ENCODE measurements around the gene C2orf81.

Gene C2orf81

DNA sequence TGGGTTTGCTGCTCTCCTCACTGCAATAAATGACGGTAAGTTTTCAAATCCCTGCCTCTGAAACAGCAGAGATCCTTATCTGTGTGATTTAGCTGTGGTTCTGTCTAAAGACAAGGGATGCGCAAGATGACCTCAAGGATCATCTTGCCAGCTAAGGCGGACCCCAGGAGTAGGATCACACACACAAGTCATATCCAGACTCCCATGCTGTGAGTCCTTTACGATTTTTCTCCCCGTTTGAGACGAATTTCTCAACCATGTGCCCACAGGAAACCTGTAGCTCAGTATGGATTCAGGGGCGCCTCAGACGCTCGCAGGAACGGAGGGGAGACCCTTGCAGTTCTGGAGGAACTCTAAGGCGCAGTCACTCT is 30.2 kb downstream of the C2orf81 start:
- TF ChIP-seq, protein P1, sequence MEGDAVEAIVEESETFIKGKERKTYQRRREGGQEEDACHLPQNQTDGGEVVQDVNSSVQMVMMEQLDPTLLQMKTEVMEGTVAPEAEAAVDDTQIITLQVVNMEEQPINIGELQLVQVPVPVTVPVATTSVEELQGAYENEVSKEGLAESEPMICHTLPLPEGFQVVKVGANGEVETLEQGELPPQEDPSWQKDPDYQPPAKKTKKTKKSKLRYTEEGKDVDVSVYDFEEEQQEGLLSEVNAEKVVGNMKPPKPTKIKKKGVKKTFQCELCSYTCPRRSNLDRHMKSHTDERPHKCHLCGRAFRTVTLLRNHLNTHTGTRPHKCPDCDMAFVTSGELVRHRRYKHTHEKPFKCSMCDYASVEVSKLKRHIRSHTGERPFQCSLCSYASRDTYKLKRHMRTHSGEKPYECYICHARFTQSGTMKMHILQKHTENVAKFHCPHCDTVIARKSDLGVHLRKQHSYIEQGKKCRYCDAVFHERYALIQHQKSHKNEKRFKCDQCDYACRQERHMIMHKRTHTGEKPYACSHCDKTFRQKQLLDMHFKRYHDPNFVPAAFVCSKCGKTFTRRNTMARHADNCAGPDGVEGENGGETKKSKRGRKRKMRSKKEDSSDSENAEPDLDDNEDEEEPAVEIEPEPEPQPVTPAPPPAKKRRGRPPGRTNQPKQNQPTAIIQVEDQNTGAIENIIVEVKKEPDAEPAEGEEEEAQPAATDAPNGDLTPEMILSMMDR (IDR thresholded peaks at IDR 0.05; ENCODE audit: low read depth, low read length), result no peak
- DNase-seq (ENCODE audit: extremely low read depth, low read depth), result no peak

DNA sequence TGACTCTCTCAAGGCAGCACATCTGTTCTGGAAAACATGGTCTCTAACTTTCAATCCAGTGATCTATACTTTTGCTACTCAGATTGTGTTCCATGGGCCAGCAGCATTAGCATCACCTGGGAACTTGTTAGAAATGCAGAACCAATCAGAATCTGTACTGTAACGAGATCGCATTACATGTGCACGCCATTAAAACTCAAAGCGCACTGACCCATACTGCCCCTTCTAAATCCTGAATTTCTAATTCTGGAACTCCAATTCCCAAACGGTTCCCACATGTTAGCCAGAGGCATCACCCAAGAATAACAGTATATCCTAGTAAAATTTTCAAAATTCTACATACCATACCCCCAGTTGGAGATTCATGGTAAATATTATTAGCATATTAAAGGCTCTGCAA is 30.8 kb downstream of the C2orf81 start:
- no peak for DNase-seq (ENCODE audit: extremely low read depth, low read depth)
- TF ChIP-seq, protein P1 (IDR thresholded peaks at IDR 0.05; ENCODE audit: low read depth, low read length), result no peak

DNA sequence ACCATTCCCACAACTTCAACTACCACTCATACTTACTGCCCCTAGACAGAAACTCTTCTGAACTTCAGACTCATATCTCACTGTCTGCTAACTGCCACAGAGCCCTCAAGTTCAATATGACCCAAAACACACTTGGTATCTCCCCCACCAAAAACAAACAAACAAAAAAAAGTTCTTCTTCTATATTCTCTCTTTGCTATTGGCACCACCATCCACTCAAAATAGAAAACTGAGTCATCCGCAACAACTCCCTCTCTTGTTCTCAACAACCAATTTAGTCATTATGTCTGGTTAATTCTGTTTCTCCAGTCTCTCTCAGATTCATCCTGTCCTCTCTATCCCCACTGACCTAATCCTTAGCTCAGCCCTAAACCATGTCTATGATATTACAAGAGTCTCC is 34.1 kb downstream of the C2orf81 start:
- TF ChIP-seq, protein P1 (IDR thresholded peaks at IDR 0.05; ENCODE audit: low read depth, low read length), result no peak
- no peak for DNase-seq (ENCODE audit: extremely low read depth, low read depth)

DNA sequence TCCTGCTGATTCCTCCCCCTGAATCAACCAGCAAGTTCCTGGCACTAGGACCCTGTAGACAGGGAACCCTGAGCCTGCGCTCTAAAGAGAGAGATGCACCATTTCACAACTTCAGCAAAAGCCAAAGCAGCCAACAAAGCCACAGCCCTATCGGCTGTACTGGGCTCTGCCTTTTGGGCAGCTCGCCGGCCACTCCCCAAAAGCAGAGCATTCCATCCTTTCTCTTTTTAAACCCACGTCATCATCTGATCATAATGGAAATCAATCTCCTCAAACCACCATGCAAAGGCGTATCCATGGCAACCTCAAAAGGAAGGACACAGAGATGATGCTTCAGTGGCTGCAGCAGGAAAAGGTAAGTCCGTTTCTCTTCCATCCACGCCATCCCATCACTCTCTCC is 36.0 kb downstream of the C2orf81 start:
- no peak for DNase-seq (ENCODE audit: extremely low read depth, low read depth)
- TF ChIP-seq, protein P1 (IDR thresholded peaks at IDR 0.05; ENCODE audit: low read depth, low read length), result no peak

DNA sequence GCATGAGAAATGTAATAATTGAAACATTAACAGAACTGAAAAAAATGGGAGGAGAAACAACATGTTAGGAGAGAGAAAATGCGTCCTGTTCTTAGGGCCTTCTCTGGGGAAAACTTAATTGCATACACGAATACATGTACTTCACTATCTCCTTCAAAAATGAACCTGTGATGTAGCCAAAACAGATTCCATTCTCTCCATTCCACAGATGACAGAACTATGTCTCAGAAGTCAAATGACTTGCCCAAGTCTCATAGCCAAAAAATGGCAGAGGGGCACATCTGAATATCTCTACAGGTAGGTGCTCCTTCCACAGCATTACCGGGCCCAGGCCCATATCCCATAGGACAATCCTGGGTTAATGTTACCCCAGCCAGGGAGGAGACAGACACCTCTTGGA is 37.4 kb downstream of the C2orf81 start:
- TF ChIP-seq, protein P1 (IDR thresholded peaks at IDR 0.05; ENCODE audit: low read depth, low read length), result no peak

DNA sequence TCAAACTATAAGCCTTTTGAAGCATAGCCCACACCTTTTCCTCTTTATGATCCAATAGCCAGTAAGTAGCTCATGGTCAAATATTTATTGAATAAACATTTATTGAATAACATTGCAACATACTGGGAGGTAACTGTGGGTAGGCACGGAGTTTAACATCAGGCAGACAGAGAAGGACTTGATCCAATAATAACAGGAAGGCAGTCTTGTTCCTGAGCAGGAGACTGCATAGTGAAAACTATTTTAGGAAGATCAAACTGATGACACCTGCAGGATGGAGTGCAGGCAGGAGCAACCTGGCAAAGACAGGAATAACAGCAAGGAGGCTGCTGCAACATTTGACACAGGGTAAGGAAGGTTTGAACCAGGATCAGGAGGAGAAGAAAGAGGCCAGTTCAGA is 38.2 kb downstream of the C2orf81 start:
- TF ChIP-seq, protein P1 (IDR thresholded peaks at IDR 0.05; ENCODE audit: low read depth, low read length), result no peak
- peak; percentile 47 for DNase-seq (ENCODE audit: extremely low read depth, low read depth)

More for the DNA sequence above, 37.4 kb downstream of the C2orf81 start:
- DNase-seq (ENCODE audit: extremely low read depth, low read depth), result no peak

DNA sequence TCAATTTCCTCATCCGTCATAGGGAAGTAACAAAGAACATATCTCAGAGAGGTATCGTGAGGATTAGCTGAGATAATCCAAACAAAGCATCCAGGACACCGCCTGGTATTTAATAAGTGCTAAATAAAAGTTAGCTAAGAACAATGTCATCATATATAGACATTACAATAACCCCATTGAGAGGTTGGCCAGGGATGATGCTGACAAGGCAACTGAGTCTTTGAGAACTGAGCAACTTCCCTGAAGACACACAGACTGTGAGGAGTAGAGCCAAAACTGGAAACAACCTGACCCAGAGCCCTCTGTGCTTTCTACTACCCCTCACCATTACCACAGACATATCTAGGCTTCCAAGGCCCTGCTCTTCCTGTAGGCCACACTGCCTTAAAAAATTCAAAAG is 39.7 kb downstream of the C2orf81 start:
- TF ChIP-seq, protein P1 (IDR thresholded peaks at IDR 0.05; ENCODE audit: low read depth, low read length), result no peak
- no peak for DNase-seq (ENCODE audit: extremely low read depth, low read depth)

All from AG09319 (cell line).